Erythroblast (primary cell): ENCODE data around the gene TAOK2.
"Not testable (repeated sequence)": the region's sequence is repeated elsewhere in the genome, so short reads cannot be mapped to it uniquely, and the experiment has no call there.

ENCODE experiments used
- GATA1 ChIP-seq: IDR thresholded peaks from 2 replicates; pipeline ENCODE4 v1.6.1; 2011; ENCODE audit warnings: low read depth, mild to moderate bottlenecking, control low read depth, low read length, moderate library complexity
- POLR2A ChIP-seq: IDR thresholded peaks from 2 replicates; pipeline ENCODE4 v1.6.1; 2011; ENCODE audit warnings: mild to moderate bottlenecking, low read length

GRCh38 chr16:29931750-29932149 lies 41.9 kb upstream of the TAOK2 start:
- TF ChIP-seq POLR2A, GATA1: not testable (repeated sequence)
